ENCODE results near the gene GASK1A. TPM values are rescaled to one million over a fixed set of nuclear protein-coding genes. Genes with fewer than 3 reads are reported as not detected.

GASK1A gene
- polyA plus RNA-seq, 2 donors: 0.71 to 1.1 TPM

DNA sequence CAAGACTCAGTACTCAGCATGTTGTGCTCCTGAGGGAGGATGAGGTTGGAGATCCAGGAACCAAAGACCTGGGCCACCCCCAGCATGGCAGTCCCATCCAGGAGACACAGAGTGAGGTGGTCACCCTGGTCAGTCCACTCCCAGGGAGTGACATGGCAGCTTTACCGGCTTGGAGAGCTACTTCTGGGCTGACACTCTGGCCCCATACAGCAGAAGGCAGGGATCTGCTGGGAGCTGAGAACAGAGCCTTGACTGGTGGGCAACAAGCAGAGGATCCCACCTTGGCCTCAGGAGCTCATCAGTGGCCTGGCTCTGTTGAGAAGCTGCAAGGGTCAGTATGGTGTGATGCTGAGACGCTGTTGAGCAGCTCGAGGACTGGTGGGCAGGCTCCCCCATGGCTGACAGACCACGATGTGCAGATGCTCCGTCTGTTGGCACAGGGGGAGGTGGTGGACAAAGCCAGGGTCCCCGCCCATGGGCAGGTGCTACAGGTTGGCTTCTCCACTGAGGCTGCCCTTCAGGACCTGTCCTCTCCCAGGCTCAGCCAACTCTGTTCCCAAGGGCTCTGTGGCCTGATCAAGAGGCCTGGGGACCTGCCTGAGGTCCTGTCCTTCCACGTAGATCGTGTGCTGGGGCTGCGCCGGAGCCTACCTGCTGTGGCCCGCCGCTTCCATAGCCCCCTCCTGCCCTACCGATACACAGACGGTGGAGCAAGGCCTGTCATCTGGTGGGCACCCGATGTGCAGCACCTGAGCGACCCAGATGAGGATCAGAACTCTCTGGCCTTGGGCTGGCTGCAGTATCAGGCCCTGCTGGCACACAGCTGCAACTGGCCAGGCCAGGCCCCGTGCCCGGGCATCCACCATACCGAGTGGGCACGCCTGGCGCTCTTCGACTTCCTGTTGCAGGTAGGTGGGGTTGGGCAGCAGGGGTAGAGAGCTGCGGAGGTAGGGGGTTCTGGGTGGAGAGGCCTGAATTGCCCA is 53.8 kb downstream of the GASK1A start:
- H3K27me3 ChIP-seq (ENCODE audit: control insufficient read depth in 1 of 2, insufficient read depth in 2 of 2, low read length in 2 of 2): no peaks in the 10 kb centered on the region
- 95 to 96% methylated on average over 23 of the region's 23 CpGs for WGBS, 2 donors
- H3K4me3 ChIP-seq (ENCODE audit: low read depth in 1 of 2, low read length in 2 of 2): no peak overlapping the region
- peaks cover 0 to 4% of the 10 kb centered on the region in 2 donors for H3K4me1 ChIP-seq (ENCODE audit: control insufficient read depth in 2 of 2, insufficient read depth in 2 of 2, low read length in 1 of 2)
- no peaks in the 10 kb centered on the region for H3K9me3 ChIP-seq (ENCODE audit: control insufficient read depth in 2 of 2, insufficient read depth in 1 of 2, low read depth in 1 of 2, low read length in 1 of 2)
- peaks cover 0 to 6% of the 10 kb centered on the region in 2 donors for H3K36me3 ChIP-seq (ENCODE audit: control insufficient read depth in 2 of 2, insufficient read depth in 2 of 2, low read length in 1 of 2)
- no peak overlapping the region for H3K27ac ChIP-seq (ENCODE audit: low read depth in 2 of 2, low read length in 1 of 2)

- WGBS, 2 donors: 76 to 82% methylated on average over 4 of the region's 4 CpGs
- no peak overlapping the region for H3K4me3 ChIP-seq (ENCODE audit: low read depth in 1 of 2, low read length in 2 of 2)
- peaks cover 0 to 4% of the 10 kb centered on the region in 2 donors for H3K4me1 ChIP-seq (ENCODE audit: control insufficient read depth in 2 of 2, insufficient read depth in 2 of 2, low read length in 1 of 2)
- H3K36me3 ChIP-seq (ENCODE audit: control insufficient read depth in 2 of 2, insufficient read depth in 2 of 2, low read length in 1 of 2): peaks cover 0 to 6% of the 10 kb centered on the region in 2 donors
- H3K9me3 ChIP-seq (ENCODE audit: control insufficient read depth in 2 of 2, insufficient read depth in 1 of 2, low read depth in 1 of 2, low read length in 1 of 2): no peaks in the 10 kb centered on the region
- no peaks in the 10 kb centered on the region for H3K27me3 ChIP-seq (ENCODE audit: control insufficient read depth in 1 of 2, insufficient read depth in 2 of 2, low read length in 2 of 2)
- no peak overlapping the region for H3K27ac ChIP-seq (ENCODE audit: low read depth in 2 of 2, low read length in 1 of 2)
Observed at GRCh38 chr3:43034200-43034599, 55.1 kb downstream of the GASK1A start.

DNA sequence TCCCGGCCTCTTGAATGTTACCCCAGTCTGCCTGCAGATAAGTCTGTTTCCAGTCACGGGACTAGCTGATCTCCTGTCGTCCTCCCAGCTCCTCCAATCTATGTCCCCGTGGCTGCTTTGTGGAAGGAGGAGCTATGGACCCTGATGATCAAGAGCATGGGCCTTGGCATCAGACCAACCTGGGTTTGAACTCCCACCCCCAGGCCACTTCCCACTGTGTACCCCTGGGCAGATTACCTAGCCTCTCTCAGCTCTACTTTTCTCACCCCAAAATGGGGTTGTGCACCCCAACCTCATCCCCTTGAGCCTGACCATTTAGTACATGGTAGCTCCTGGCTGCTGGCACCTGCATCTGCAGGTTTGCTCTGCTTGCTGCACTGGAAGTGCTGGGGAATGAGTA is 55.8 kb downstream of the GASK1A start:
- H3K9me3 ChIP-seq (ENCODE audit: control insufficient read depth in 2 of 2, insufficient read depth in 1 of 2, low read depth in 1 of 2, low read length in 1 of 2): no peaks in the 10 kb centered on the region
- WGBS, 2 donors: 90 to 92% methylated on average over 4 of the region's 4 CpGs
- H3K27ac ChIP-seq (ENCODE audit: low read depth in 2 of 2, low read length in 1 of 2): no peak overlapping the region
- no peaks in the 10 kb centered on the region for H3K27me3 ChIP-seq (ENCODE audit: control insufficient read depth in 1 of 2, insufficient read depth in 2 of 2, low read length in 2 of 2)
- H3K36me3 ChIP-seq (ENCODE audit: control insufficient read depth in 2 of 2, insufficient read depth in 2 of 2, low read length in 1 of 2): peaks cover 0 to 6% of the 10 kb centered on the region in 2 donors
- H3K4me3 ChIP-seq (ENCODE audit: low read depth in 1 of 2, low read length in 2 of 2): no peak overlapping the region
- peaks cover 0 to 4% of the 10 kb centered on the region in 2 donors for H3K4me1 ChIP-seq (ENCODE audit: control insufficient read depth in 2 of 2, insufficient read depth in 2 of 2, low read length in 1 of 2)

DNA sequence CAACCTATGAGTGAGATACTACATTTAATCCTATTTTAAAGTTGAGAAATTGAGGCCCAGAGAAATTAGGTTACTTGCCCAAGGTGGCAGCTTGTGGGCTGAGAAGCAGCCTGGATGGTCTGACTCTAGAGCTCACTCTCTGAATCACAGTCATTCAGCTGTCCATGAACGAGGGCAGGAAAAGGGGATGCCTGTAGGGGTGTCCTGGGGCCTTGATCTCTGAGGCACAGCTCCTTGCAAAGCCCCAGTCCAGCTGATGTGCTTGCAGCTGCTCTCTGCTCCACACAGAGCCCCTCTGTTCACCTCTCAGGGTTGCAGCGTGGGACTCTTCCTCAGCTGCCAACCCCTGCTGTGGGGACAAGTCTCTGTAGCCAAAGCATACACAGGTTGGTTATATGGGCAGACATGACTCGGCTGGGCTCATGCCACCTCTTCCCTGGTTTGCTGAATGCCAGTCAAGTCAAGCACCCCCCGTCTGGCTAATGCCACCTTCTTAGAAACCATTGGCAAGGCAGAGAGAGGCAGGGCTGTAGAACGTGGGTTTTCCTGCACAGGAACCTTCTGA is 56.8 kb downstream of the GASK1A start:
- Histone ChIP-seq H3K9me3 (ENCODE audit: control insufficient read depth in 2 of 2, insufficient read depth in 1 of 2, low read depth in 1 of 2, low read length in 1 of 2) (no peaks in the 10 kb centered on the region), H3K27ac (ENCODE audit: low read depth in 2 of 2, low read length in 1 of 2) (no peak overlapping the region), H3K36me3 (ENCODE audit: control insufficient read depth in 2 of 2, insufficient read depth in 2 of 2, low read length in 1 of 2) (peaks cover 0 to 6% of the 10 kb centered on the region in 2 donors), H3K4me3 (ENCODE audit: low read depth in 1 of 2, low read length in 2 of 2) (no peak overlapping the region), H3K4me1 (ENCODE audit: control insufficient read depth in 2 of 2, insufficient read depth in 2 of 2, low read length in 1 of 2) (peaks cover 0 to 4% of the 10 kb centered on the region in 2 donors), H3K27me3 (ENCODE audit: control insufficient read depth in 1 of 2, insufficient read depth in 2 of 2, low read length in 2 of 2) (no peaks in the 10 kb centered on the region)
- WGBS, 2 donors: 80 to 81% methylated on average over 5 of the region's 5 CpGs

- H3K36me3 ChIP-seq (ENCODE audit: control insufficient read depth in 2 of 2, insufficient read depth in 2 of 2, low read length in 1 of 2): peaks cover 0 to 6% of the 10 kb centered on the region in 2 donors
- H3K27me3 ChIP-seq (ENCODE audit: control insufficient read depth in 1 of 2, insufficient read depth in 2 of 2, low read length in 2 of 2): no peaks in the 10 kb centered on the region
- no peaks in the 10 kb centered on the region for H3K9me3 ChIP-seq (ENCODE audit: control insufficient read depth in 2 of 2, insufficient read depth in 1 of 2, low read depth in 1 of 2, low read length in 1 of 2)
- WGBS, 2 donors: 80 to 83% methylated on average over 9 of the region's 9 CpGs
- H3K4me3 ChIP-seq (ENCODE audit: low read depth in 1 of 2, low read length in 2 of 2): no peak overlapping the region
- H3K4me1 ChIP-seq (ENCODE audit: control insufficient read depth in 2 of 2, insufficient read depth in 2 of 2, low read length in 1 of 2): no peaks in the 10 kb centered on the region
- H3K27ac ChIP-seq (ENCODE audit: low read depth in 2 of 2, low read length in 1 of 2): no peak overlapping the region
Observed at GRCh38 chr3:43036621-43037423, 57.7 kb downstream of the GASK1A start.

DNA sequence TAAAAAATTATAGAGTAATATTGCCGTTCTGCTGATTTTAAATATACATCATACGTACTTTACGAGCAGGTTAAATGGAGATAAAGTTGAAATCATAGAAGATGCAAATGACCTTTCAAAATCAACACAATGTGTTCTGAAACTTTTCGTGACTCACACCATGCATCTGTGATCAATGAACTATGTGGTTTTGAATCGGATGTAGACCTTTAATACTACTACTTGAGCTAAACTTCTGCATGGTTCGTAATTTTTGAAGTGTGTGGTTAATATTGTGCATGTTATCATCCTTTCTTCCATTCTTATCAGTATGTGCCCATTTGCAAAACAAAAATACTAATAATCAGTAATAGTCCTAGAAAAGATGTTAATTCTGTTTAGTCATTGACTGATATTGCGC is 58.9 kb downstream of the GASK1A start:
- no peak overlapping the region for H3K4me3 ChIP-seq (ENCODE audit: low read depth in 1 of 2, low read length in 2 of 2)
- H3K27ac ChIP-seq (ENCODE audit: low read depth in 2 of 2, low read length in 1 of 2): no peak overlapping the region
- no peaks in the 10 kb centered on the region for H3K27me3 ChIP-seq (ENCODE audit: control insufficient read depth in 1 of 2, insufficient read depth in 2 of 2, low read length in 2 of 2)
- H3K36me3 ChIP-seq (ENCODE audit: control insufficient read depth in 2 of 2, insufficient read depth in 2 of 2, low read length in 1 of 2): peaks cover 0 to 5% of the 10 kb centered on the region in 2 donors
- 75 to 81% methylated on average over 7 of the region's 7 CpGs for WGBS, 2 donors
- H3K9me3 ChIP-seq (ENCODE audit: control insufficient read depth in 2 of 2, insufficient read depth in 1 of 2, low read depth in 1 of 2, low read length in 1 of 2): no peaks in the 10 kb centered on the region
- no peaks in the 10 kb centered on the region for H3K4me1 ChIP-seq (ENCODE audit: control insufficient read depth in 2 of 2, insufficient read depth in 2 of 2, low read length in 1 of 2)

DNA sequence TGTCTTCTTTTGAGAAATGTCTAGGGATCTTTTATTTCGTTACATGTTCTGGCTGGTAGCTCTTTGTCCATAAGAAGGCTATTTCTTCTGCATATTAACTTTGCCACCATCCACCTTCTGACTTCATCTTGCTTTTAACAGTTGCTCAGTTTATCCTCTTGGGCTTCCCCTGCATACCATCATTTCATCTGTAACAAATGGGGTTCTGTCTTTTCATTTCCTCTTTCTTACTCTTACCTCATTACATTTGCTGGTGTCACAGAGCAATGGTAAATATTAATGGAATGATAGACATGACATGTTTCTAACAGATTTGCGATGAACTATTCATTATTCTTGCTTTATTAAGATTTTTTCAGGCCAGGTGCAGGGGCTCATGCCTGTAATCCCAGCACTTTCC is 62.4 kb downstream of the GASK1A start:
- H3K27me3 ChIP-seq (ENCODE audit: control insufficient read depth in 1 of 2, insufficient read depth in 2 of 2, low read length in 2 of 2): no peaks in the 10 kb centered on the region
- H3K9me3 ChIP-seq (ENCODE audit: control insufficient read depth in 2 of 2, insufficient read depth in 1 of 2, low read depth in 1 of 2, low read length in 1 of 2): peaks cover 0 to 2% of the 10 kb centered on the region in 2 donors
- H3K4me3 ChIP-seq (ENCODE audit: low read depth in 1 of 2, low read length in 2 of 2): no peak overlapping the region
- 95 to 96% methylated on average over 2 of the region's 2 CpGs for WGBS, 2 donors
- no peaks in the 10 kb centered on the region for H3K4me1 ChIP-seq (ENCODE audit: control insufficient read depth in 2 of 2, insufficient read depth in 2 of 2, low read length in 1 of 2)
- H3K27ac ChIP-seq (ENCODE audit: low read depth in 2 of 2, low read length in 1 of 2): no peak overlapping the region
- no peaks in the 10 kb centered on the region for H3K36me3 ChIP-seq (ENCODE audit: control insufficient read depth in 2 of 2, insufficient read depth in 2 of 2, low read length in 1 of 2)

DNA sequence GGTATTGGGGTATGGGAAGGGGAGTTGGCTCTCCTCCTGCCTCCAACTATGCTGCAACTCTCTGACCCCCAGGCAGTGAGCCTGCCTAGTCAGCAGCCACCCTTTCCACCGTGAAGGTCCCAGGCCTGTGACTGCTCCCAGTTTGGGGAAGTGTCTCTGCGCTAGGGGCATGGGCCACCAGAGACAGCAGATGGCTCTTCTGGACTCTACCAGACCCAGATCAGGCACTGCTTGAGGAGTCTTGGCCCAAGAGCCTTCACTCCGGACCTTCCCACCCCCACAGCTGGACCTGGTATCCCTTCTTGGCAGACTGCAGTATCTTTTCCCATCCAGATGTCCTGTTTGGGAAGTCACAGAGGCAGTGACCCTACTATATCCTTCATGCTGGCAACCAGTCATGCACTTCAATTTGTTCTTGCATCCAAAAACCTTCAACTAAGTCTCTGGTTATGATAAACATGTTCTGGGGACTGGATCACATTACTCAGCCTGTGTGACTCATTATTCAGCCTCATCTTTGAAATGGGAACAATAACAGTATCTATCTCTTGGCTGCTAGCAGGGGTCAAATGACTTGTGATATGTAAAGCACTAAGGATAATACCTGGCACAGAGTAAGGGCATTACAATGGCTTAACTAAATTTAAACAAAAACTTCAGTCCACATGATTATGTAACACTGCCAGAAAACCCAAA is 64.1 kb downstream of the GASK1A start:
- no peaks in the 10 kb centered on the region for H3K27me3 ChIP-seq (ENCODE audit: control insufficient read depth in 1 of 2, insufficient read depth in 2 of 2, low read length in 2 of 2)
- no peaks in the 10 kb centered on the region for H3K36me3 ChIP-seq (ENCODE audit: control insufficient read depth in 2 of 2, insufficient read depth in 2 of 2, low read length in 1 of 2)
- 70 to 81% methylated on average over 3 of the region's 3 CpGs for WGBS, 2 donors
- no peaks in the 10 kb centered on the region for H3K4me1 ChIP-seq (ENCODE audit: control insufficient read depth in 2 of 2, insufficient read depth in 2 of 2, low read length in 1 of 2)
- H3K9me3 ChIP-seq (ENCODE audit: control insufficient read depth in 2 of 2, insufficient read depth in 1 of 2, low read depth in 1 of 2, low read length in 1 of 2): peaks cover 0 to 2% of the 10 kb centered on the region in 2 donors
- H3K4me3 ChIP-seq (ENCODE audit: low read depth in 1 of 2, low read length in 2 of 2): no peak overlapping the region
- no peak overlapping the region for H3K27ac ChIP-seq (ENCODE audit: low read depth in 2 of 2, low read length in 1 of 2)

- Histone ChIP-seq H3K36me3 (ENCODE audit: control insufficient read depth in 2 of 2, insufficient read depth in 2 of 2, low read length in 1 of 2) (no peaks in the 10 kb centered on the region), H3K27ac (ENCODE audit: low read depth in 2 of 2, low read length in 1 of 2) (no peak overlapping the region), H3K27me3 (ENCODE audit: control insufficient read depth in 1 of 2, insufficient read depth in 2 of 2, low read length in 2 of 2) (no peaks in the 10 kb centered on the region), H3K4me3 (ENCODE audit: low read depth in 1 of 2, low read length in 2 of 2) (no peak overlapping the region), H3K9me3 (ENCODE audit: control insufficient read depth in 2 of 2, insufficient read depth in 1 of 2, low read depth in 1 of 2, low read length in 1 of 2) (peaks cover 0 to 2% of the 10 kb centered on the region in 2 donors), H3K4me1 (ENCODE audit: control insufficient read depth in 2 of 2, insufficient read depth in 2 of 2, low read length in 1 of 2) (no peaks in the 10 kb centered on the region)
- 82 to 83% methylated on average over 2 of the region's 2 CpGs for WGBS, 2 donors
Observed at GRCh38 chr3:43043793-43044192, 64.7 kb downstream of the GASK1A start.
